Measurements from ENCODE around the gene PPP1R1B.
"Not testable (repeated sequence)": the region's sequence is repeated elsewhere in the genome, so short reads cannot be mapped to it uniquely, and the experiment has no call there.

The PPP1R1B gene

GRCh38 chr17:39626171-39627046 lies at the start of gene PPP1R1B:
Gene PPP1R1B, plus strand, starts transcription at chr17:39626952. Its CDS starts 441 bp downstream, at chr17:39627393.
- no peak for DNase-seq (ENCODE audit: low spot score)

- no peak for DNase-seq (ENCODE audit: low spot score)
These were observed 48.5 kb upstream of the PPP1R1B start for GRCh38 chr17:39578272-39578671.

GRCh38 chr17:39579318-39580081 lies 47.3 kb upstream of the PPP1R1B start:
- no peak for DNase-seq (ENCODE audit: low spot score)

- DNase-seq (ENCODE audit: low spot score), result no peak
These were observed 46.7 kb upstream of the PPP1R1B start for GRCh38 chr17:39580082-39580468.

GRCh38 chr17:39581071-39581758 lies 45.5 kb upstream of the PPP1R1B start:
- DNase-seq (ENCODE audit: low spot score), result no peak

- no peak for DNase-seq (ENCODE audit: low spot score)
These were observed 45.0 kb upstream of the PPP1R1B start for GRCh38 chr17:39581759-39582085.

- no peak for DNase-seq (ENCODE audit: low spot score)
These were observed 44.1 kb upstream of the PPP1R1B start for GRCh38 chr17:39582658-39583057.

- DNase-seq (ENCODE audit: low spot score), result not testable (repeated sequence)
These were observed 36.6 kb upstream of the PPP1R1B start for GRCh38 chr17:39590180-39590579.

GRCh38 chr17:39591958-39592954 lies 34.5 kb upstream of the PPP1R1B start:
- peak; percentile 45 for DNase-seq (ENCODE audit: low spot score)

GRCh38 chr17:39593371-39593770 lies 33.4 kb upstream of the PPP1R1B start:
- no peak for DNase-seq (ENCODE audit: low spot score)

GRCh38 chr17:39595294-39595693 lies 31.5 kb upstream of the PPP1R1B start:
- DNase-seq (ENCODE audit: low spot score), result no peak

- no peak for DNase-seq (ENCODE audit: low spot score)
These were observed 30.7 kb upstream of the PPP1R1B start for GRCh38 chr17:39595928-39596510.

GRCh38 chr17:39596543-39597267 lies 30.0 kb upstream of the PPP1R1B start:
- DNase-seq (ENCODE audit: low spot score), result no peak

GRCh38 chr17:39597372-39598046 lies 29.2 kb upstream of the PPP1R1B start:
- DNase-seq (ENCODE audit: low spot score), result no peak

GRCh38 chr17:39598047-39598481 lies 28.7 kb upstream of the PPP1R1B start:
- DNase-seq (ENCODE audit: low spot score), result no peak

- no peak for DNase-seq (ENCODE audit: low spot score)
These were observed 28.1 kb upstream of the PPP1R1B start for GRCh38 chr17:39598630-39599003.

- DNase-seq (ENCODE audit: low spot score), result no peak
These were observed 27.6 kb upstream of the PPP1R1B start for GRCh38 chr17:39599004-39599664.

- DNase-seq (ENCODE audit: low spot score), result no peak
These were observed 27.0 kb upstream of the PPP1R1B start for GRCh38 chr17:39599665-39600231.
